T-helper 22 cell (primary cell): ENCODE data around the gene ACTL10.

ENCODE experiments used
- DNase-seq: peaks from one replicate; pipeline ENCODE4 v3.0.0-alpha.2; 2020; ENCODE audit warnings: low read depth

ACTL10 gene

DNA sequence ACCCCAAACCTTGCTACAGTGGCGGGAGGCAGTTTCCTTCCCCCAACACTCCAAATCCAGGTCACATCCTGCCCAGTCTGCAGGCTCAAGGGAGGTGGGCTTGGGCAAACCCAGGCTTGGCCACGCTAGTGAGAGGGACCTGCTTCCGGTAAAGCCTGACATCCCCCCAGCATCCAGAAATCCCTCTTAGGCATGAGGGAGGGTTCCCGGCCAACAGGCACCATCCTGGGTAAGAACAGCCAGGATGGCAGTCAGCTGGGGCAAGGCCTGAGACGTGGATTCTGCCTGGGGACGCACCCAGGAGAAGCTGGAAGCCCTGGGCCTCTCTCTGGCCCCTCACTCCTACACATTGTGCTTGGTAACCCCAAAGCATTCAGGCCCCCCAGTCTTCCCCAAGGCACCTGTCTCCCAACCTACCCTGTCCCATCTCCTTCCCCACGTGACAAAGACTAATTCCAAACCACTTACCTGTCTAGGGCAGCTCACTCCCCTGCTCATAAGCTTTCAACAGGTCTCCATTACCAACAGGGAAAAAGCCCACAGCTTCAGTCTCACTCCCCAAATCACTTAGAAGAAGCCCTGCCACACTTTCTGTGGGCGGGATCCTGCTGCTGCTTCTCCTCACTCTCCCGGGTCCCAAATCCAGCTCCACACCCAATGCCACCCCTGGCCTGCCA is 2.5 kb upstream of the ACTL10 start:
- DNase-seq = no peak

- no peak for DNase-seq
These were observed 2.0 kb upstream of the ACTL10 start for GRCh38 chr20:33664762-33665144.

DNA sequence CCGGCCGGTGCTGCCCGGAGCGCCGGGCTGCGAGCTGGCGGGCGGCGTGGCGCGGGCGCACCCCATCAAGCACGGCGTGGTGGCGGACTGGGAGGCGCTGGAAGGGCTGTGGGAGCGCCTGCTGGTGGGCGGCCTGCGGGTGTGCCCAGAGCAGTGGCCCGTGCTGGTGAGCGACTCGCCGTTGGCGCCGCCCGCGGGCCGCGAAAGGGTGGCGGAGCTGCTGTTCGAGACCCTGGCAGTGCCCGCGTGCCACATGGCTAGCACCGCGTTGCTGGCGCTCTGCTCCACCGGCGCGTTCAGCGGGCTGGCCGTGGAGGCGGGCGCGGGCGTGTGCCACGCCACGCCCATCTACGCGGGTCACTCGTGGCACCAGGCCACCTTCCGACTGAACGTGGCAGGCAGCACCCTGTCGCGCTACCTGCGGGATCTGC is 517 bp downstream of the ACTL10 start:
- DNase-seq = no peak

GRCh38 chr20:33667676-33668465 is 1.1 kb downstream of the ACTL10 start:
- peak; percentile 58 for DNase-seq

DNA sequence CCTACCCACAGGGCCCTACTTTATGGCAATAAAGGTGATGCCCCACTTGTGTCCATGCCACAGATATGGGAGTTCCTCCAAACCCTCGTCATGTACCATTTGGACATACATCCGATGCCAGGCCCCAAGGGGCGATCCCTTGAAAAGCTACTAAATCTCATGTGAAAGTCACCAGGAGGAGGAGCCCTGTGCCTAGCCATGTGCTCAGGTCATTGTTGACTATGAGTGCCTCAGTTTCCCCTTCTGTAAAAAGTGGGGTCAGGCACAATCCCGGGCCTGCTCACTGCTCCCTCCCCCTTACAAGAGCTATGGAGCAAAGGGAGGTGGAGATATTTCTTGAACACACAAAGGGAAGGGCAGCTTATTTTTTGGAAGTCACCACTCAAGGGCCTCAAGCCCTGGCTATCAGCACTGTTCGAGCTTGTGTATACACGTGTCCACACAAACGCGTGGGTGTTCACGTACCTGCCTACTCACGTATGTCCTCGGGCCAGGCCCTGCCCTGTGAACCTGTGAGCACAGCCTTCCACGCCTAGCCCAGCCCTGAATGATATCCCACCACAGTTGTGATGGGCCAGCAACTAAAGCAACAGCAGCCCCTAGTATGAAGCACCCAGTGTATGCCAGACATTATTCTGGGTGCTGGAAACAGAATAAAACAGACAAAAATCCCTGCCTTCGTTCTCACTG is 1.9 kb downstream of the ACTL10 start:
- no peak for DNase-seq

DNA sequence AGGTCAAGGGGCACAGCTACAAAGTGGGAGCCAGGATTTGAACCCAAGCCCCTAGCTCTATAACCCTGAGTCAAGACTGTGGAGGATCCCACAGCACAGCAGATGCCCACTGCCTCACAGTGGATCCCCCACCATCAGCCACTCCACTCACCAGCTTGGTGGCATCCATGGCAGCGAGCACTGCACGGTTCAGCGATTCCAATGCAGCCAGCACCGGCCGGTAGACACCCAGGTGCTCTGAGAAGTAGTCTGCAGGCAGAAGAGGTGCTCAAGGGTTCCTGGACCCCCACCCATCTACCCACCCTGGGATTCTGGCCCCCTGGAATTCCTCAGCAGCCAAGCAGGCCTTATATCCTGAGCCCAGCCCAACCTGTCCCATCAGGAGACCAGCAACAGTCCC is 2.5 kb downstream of the ACTL10 start:
- no peak for DNase-seq

DNA sequence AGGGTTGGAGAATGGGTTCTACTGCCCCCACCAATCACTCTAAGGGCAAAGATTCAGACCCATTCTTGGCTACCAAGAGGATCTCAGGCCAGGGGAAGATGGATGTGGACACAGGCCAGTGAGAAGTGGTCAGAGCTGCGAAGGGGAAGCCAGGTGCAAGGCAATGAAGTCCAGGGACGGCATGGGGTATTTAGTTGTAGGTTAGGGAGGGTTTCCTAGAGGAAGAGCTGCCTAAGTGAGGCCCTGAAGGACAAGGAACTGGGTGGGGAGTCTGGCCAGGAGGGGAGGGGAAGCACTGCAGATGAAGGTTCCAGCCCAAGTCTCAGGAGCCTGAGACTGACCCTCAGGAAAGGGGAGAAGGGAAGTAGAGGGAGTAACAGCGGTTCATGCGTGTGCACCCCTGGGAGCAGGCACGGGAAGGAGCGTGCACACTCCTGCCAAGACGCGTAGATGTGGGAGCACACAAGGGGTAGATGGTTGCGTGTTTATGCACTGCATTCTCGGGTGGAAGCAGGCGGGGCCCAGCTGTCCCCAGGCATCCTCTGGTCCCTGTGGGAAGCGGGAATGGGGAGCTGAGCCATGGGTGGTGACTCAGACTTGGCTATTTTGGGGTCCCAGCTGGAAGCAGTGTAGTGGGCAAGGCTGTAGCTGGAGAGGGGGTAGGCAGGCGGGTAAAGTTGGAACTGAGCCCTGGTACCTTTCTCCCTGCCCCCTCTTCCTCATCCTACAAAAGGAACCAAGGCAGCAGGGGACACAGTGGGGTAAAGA is 3.3 kb downstream of the ACTL10 start:
- DNase-seq = no peak

GRCh38 chr20:33670715-33671499 is 4.2 kb downstream of the ACTL10 start:
- DNase-seq = no peak

DNA sequence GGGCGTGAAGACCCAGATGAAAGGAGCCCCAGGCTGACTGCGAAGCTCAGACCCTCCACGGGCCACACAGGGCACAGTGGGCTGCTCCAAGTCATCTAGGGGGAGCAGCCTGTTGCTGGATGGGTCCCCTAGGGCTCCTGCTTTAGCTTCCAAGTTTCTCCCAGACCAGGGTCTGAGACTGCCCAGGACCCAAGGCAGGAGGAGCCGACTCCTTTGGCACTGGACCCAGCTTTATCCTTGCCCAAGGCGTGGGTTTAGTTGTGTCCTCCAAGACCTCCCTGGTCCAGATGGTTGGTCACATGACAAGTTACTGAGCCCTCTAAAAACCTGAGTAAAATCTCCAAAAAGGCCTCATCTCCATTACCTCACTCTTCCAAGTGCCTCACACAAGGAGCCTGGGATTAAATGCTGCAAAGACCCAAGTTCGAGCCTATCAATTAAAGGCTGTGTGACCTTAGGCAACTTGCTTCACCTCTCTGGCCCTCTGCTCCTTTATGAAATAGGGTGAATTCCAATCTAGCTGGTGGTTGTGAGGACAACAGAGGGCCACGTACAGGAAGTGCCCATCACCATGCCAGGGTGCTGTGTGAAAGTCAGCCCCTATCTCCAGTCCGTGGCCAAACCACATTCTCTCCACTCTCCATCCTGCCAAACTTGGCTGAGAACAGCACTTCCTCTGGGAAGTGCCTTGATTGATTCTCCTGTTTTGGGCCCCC is 5.0 kb downstream of the ACTL10 start:
- no peak for DNase-seq

GRCh38 chr20:33672426-33673113 is 5.8 kb downstream of the ACTL10 start:
- no peak for DNase-seq

DNA sequence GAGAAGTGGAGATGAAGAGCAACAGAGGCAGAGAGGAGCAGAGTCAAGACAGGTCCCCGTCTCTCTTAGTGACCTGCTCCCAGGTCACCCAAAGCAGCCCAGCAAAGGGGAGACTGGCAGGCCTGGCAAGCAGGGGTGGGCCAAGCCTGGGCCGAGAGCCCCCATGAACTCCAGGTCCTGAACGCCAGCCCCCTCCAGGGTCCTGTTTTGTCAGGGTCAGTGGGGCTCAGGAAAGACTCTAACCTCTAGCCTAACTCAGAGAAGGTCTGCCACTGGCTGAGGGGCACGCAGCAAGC is 6.3 kb downstream of the ACTL10 start:
- no peak for DNase-seq

GRCh38 chr20:33673410-33674293 is 6.9 kb downstream of the ACTL10 start:
- DNase-seq = no peak

GRCh38 chr20:33674294-33675135 is 7.8 kb downstream of the ACTL10 start, which contains the start of gene NECAB3:
Gene NECAB3, minus strand, starts transcription at chr20:33674428. Its CDS starts 76 bp downstream, at chr20:33674352.
- no peak for DNase-seq

- DNase-seq = no peak
These were observed 8.6 kb downstream of the ACTL10 start for GRCh38 chr20:33675136-33675959.

DNA sequence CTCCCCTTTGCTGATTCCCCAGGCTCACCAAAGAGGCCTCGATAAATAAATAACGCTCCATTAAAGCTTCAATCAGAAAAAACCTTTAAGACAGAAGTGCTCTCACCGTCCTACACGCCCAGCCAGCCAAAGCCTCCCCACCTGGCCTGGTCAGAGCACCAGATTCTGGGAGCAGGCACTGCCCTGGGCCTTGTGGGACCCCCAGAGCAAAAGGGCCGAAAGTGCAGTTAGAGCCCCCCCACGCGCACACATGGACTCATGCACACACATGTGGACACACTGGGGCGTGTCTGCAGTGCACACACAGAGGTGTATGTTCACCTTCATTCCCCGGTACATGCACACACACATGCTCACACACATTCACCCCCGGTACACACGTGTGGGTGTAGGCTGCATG is 9.4 kb downstream of the ACTL10 start:
- no peak for DNase-seq

GRCh38 chr20:33676652-33677645 is 10.2 kb downstream of the ACTL10 start:
- DNase-seq = no peak
